HG02798 (cell line): ENCODE results near the gene AMN1.
"Not testable (repeated sequence)": the region's sequence is repeated elsewhere in the genome, so short reads cannot be mapped to it uniquely, and the experiment has no call there.

Experiments
- ATAC-seq: cut with Tn5 transposase; IDR thresholded peaks from one replicate; pipeline ENCODE4 v1.9.1; 2021; ENCODE audit warnings: mild to moderate bottlenecking; ENCODE audit not compliant: unreplicated experiment, poor library complexity

The AMN1 gene

GRCh38 chr12:31728917-31729640 lies at the start of gene AMN1:
AMN1 (minus strand) TSS chr12:31729021; CDS start chr12:31729008, 13 bp downstream.
- peak; percentile 96 for ATAC-seq

- ATAC-seq: peak; percentile 56
These were observed 45.0 kb upstream of the AMN1 start for GRCh38 chr12:31773867-31774266.

- ATAC-seq: peak; percentile 68
These were observed 44.5 kb upstream of the AMN1 start for GRCh38 chr12:31773223-31773750.

GRCh38 chr12:31772685-31773222 lies 43.9 kb upstream of the AMN1 start:
- no peak for ATAC-seq

- no peak for ATAC-seq
These were observed 43.4 kb upstream of the AMN1 start for GRCh38 chr12:31772186-31772585.

- ATAC-seq: no peak
These were observed 39.2 kb upstream of the AMN1 start for GRCh38 chr12:31768046-31768445.

GRCh38 chr12:31765931-31766330 lies 37.1 kb upstream of the AMN1 start:
- no peak for ATAC-seq

GRCh38 chr12:31759632-31760459 lies 31.0 kb upstream of the AMN1 start:
- ATAC-seq: no peak

GRCh38 chr12:31758297-31758696 lies 29.5 kb upstream of the AMN1 start:
- ATAC-seq: not testable (repeated sequence)

- peak; percentile 35 for ATAC-seq
These were observed 28.2 kb upstream of the AMN1 start for GRCh38 chr12:31756977-31757420.

GRCh38 chr12:31752450-31752849 lies 23.6 kb upstream of the AMN1 start:
- ATAC-seq: no peak

GRCh38 chr12:31751085-31751484 lies 22.3 kb upstream of the AMN1 start:
- ATAC-seq: no peak

- ATAC-seq: no peak
These were observed 21.9 kb upstream of the AMN1 start for GRCh38 chr12:31750747-31751039.

GRCh38 chr12:31749024-31749704 lies 20.3 kb upstream of the AMN1 start:
- ATAC-seq: peak; percentile 85

- ATAC-seq: no peak
These were observed 16.4 kb upstream of the AMN1 start for GRCh38 chr12:31745242-31745641.

GRCh38 chr12:31744363-31744762 lies 15.5 kb upstream of the AMN1 start:
- ATAC-seq: not testable (repeated sequence)

GRCh38 chr12:31742891-31743290 lies 14.1 kb upstream of the AMN1 start:
- no peak for ATAC-seq

- ATAC-seq: no peak
These were observed 11.8 kb upstream of the AMN1 start for GRCh38 chr12:31740628-31741027.

- ATAC-seq: no peak
These were observed 8.9 kb upstream of the AMN1 start for GRCh38 chr12:31737763-31738162.

- no peak for ATAC-seq
These were observed 8.5 kb upstream of the AMN1 start for GRCh38 chr12:31737345-31737744.

GRCh38 chr12:31736472-31736871 lies 7.7 kb upstream of the AMN1 start:
- no peak for ATAC-seq
